ENCODE results near the gene ATPAF1.
"Not testable (repeated sequence)": the region's sequence is repeated elsewhere in the genome, so short reads cannot be mapped to it uniquely, and the experiment has no call there.

The ATPAF1 gene, protein sequence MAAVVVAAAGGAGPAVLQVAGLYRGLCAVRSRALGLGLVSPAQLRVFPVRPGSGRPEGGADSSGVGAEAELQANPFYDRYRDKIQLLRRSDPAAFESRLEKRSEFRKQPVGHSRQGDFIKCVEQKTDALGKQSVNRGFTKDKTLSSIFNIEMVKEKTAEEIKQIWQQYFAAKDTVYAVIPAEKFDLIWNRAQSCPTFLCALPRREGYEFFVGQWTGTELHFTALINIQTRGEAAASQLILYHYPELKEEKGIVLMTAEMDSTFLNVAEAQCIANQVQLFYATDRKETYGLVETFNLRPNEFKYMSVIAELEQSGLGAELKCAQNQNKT

DNA sequence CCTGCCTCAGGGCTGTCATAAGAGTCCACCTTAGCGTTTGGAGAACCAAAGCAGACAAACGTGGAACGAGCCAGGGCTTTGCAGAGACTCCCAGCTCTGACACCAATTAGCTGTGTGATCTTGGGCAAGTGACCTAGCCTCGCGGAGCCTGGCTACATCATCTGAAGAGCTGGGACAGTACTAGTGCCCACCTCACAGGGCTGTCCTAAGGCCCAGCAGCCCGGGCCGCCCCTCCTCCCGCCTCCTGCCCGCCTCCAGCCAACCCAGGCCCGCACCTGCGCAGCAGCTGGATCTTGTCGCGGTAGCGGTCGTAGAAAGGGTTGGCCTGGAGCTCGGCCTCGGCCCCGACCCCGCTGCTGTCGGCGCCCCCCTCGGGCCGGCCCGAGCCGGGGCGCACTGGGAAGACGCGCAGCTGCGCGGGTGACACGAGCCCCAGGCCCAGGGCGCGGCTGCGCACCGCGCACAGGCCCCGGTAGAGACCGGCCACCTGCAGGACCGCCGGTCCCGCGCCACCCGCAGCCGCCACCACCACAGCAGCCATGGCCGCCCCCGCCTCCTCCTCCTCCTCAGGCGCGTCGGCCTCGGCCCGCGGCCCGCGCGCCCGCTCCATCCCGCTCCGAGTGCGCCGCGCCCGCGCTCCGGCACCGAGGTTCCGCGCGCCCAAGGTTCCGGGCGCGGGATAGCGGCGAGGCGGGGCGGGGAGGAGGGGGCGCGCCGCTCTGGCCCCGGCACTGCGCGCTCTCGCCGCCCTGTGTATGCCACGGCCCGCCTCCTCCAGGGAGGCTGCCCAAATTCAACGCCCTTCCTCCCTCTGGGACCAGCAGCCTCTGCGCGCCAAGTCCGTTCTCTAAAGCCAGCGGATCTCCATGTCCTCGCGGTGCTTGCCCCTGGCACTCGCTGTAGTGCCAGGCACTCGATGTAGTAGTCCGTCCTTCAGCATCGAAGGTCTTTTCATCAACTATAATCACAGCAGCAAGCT, at the start of gene ATPAF1:
Gene ATPAF1, minus strand, starts transcription at position 583 of the 979 bp plus-strand sequence. Its CDS starts 42 bp downstream, at position 541.
- TF ChIP-seq POLR2A (IDR thresholded peaks at IDR 0.05; ENCODE audit: low read length) (peak; percentile 72), GATA1 (IDR thresholded peaks at IDR 0.05; ENCODE audit: low read depth, low read length) (no peak)

GRCh38 chr1:46717654-46718053, 49.5 kb upstream of the ATPAF1 start:
- TF ChIP-seq POLR2A (IDR thresholded peaks at IDR 0.05; ENCODE audit: low read length) (no peak), GATA1 (IDR thresholded peaks at IDR 0.05; ENCODE audit: low read depth, low read length) (no peak)
- DNase-seq, result no peak

More for the DNA sequence above, at the start of gene ATPAF1:
- DNase-seq, result peak; percentile 85 to 91

DNA sequence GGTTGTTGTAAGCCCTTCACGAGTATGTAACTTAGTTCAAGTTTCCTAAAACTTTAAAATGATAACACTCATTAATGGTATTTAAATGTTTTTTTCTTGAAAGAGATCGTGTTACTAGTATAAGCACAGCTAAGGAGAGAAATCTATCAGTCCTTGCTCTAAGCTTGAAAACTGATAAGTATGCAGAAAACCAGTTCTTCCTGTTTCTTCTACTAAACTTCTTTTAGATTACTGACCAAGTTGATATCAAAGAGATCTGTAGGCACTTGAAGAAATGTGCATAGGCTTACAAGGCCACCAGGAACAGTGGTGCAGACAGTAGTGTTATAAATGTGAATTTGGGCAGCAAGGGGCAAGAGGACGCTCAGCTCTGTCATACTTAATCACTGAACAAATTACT, 46.8 kb upstream of the ATPAF1 start:
- TF ChIP-seq POLR2A (IDR thresholded peaks at IDR 0.05; ENCODE audit: low read length), result no peak
- TF ChIP-seq GATA1 (IDR thresholded peaks at IDR 0.05; ENCODE audit: low read depth, low read length), result no peak
- no peak for DNase-seq

DNA sequence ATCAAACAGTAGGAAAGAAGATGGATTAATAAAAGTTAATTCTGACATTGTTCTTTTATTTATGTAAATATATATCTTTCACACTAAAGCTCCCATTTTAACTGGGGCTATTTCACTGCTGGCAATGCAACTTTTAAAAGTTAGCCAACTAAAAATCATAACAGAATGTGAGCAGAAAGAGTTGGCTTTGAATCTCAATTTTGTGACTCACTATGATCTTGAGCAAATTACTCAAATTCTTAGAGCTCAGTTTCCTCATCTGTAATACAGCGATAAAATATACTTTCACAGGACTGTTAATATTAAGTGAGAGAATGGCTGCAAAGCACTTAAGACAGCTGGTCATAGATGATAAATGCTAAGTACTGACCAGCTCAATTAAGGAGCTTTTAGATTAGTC, 40.0 kb upstream of the ATPAF1 start:
- TF ChIP-seq GATA1 (IDR thresholded peaks at IDR 0.05; ENCODE audit: low read depth, low read length), result no peak
- no peak for TF ChIP-seq POLR2A (IDR thresholded peaks at IDR 0.05; ENCODE audit: low read length)
- no peak for DNase-seq

- DNase-seq, result no peak
- TF ChIP-seq GATA1 (IDR thresholded peaks at IDR 0.05; ENCODE audit: low read depth, low read length), result no peak
- no peak for TF ChIP-seq POLR2A (IDR thresholded peaks at IDR 0.05; ENCODE audit: low read length)
Measured at GRCh38 chr1:46705408-46705807, 37.2 kb upstream of the ATPAF1 start.

GRCh38 chr1:46703927-46704641, 35.9 kb upstream of the ATPAF1 start:
- TF ChIP-seq POLR2A (IDR thresholded peaks at IDR 0.05; ENCODE audit: low read length) (no peak), GATA1 (IDR thresholded peaks at IDR 0.05; ENCODE audit: low read depth, low read length) (no peak)
- no peak for DNase-seq

GRCh38 chr1:46699666-46700065, 31.5 kb upstream of the ATPAF1 start:
- TF ChIP-seq GATA1 (IDR thresholded peaks at IDR 0.05; ENCODE audit: low read depth, low read length), result no peak
- no peak for TF ChIP-seq POLR2A (IDR thresholded peaks at IDR 0.05; ENCODE audit: low read length)
- DNase-seq, result no peak

DNA sequence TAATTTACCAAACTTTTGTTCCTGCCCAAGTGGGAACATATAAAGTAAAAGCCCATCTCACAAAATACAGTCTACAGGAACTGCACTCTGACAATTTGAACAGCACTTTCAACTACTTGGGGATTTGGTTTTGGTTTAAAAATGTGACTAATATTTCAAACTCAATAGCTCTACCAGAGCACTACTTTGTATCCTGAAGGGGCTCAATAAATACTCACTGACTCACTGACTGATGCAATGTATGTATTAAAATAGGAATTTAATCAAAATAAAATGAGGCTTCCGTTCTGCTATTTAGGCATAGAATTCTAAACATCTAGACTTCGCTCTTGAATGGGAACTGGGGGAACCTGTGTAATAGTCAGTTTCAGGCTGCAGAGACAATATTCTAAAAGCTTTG, 28.9 kb upstream of the ATPAF1 start:
- TF ChIP-seq GATA1 (IDR thresholded peaks at IDR 0.05; ENCODE audit: low read depth, low read length), result no peak
- no peak for TF ChIP-seq POLR2A (IDR thresholded peaks at IDR 0.05; ENCODE audit: low read length)
- DNase-seq, result no peak

DNA sequence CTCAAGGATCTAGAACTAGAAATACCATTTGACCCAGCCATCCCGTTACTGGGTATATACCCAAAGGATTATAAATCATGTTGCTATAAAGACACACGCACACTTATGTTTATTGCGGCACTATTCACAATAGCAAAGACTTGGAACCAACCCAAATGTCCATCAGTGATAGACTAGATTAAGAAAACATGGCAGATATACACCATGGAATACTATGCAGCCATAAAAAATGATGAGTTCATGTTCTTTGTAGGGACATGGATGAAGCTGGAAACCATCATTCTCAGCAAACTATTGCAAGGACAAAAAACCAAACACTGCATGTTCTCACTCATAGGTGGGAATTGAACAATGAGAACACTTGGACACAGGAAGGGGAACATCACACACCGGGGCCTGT, 26.5 kb upstream of the ATPAF1 start:
- DNase-seq, result not testable (repeated sequence)

DNA sequence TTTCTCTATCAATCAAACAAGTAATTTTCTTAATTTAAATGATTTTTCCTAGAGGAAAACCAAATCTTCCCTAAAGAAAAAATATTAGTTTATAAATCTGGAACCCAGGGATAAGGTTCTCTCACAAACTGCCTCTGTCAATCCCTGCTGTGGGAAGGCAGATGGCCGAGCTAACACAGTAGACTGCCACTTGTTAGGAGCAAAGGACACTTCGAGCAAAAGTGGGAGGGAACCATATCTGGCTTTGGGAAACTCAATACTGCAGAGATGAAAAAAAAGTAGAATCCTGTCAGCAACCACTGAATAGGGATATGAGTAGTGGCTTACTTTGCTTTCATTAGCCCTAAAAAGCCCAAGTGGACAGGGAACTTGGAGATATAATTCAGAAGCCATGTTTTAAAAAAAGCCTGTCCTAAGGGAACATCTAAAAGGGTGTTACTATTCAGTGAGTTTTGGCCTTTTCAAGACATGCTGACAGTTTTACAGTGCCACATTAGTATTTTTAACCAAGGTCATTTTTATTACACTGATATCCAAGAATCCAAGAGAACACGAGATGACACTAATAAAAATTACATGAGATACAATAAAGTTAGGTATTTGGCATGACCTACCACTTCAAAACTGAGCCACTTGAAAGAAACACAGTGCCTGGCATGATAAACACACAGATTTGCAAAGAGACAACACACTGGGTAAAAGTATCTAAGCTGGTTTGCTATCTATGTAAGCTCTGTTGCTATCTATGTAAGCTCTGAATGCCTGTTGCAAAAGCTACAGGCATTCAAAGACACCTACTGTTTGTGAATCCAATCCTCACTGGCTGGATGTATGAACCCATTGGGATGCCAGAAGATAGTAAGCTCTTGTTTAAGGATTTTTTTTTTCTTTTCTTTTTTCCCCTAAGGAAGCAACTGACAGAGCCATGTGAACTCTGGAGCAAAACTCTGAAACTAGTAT, 24.9 kb upstream of the ATPAF1 start:
- TF ChIP-seq POLR2A (IDR thresholded peaks at IDR 0.05; ENCODE audit: low read length) (no peak), GATA1 (IDR thresholded peaks at IDR 0.05; ENCODE audit: low read depth, low read length) (no peak)
- DNase-seq, result no peak

GRCh38 chr1:46691997-46692790, 24.0 kb upstream of the ATPAF1 start:
- no peak for DNase-seq
- no peak for TF ChIP-seq GATA1 (IDR thresholded peaks at IDR 0.05; ENCODE audit: low read depth, low read length)

GRCh38 chr1:46690931-46691421, 22.8 kb upstream of the ATPAF1 start:
- TF ChIP-seq GATA1 (IDR thresholded peaks at IDR 0.05; ENCODE audit: low read depth, low read length), result no peak
- TF ChIP-seq POLR2A (IDR thresholded peaks at IDR 0.05; ENCODE audit: low read length), result no peak
- no peak for DNase-seq
